H1 (cell line): Measurements from ENCODE around the gene BABAM2. TPM values are rescaled to one million over a fixed set of nuclear protein-coding genes. Genes with fewer than 3 reads are reported as not detected.

Experiments
- CTCF ChIA-PET: fragments of 300-600 bp; sonication (Branson Sonifier 250); formaldehyde crosslinking; loops from one replicate; lab custom pipeline; 2021; ENCODE audit not compliant: partially characterized antibody; lab: Charles Lee
- POLR2A ChIA-PET: fragments of 300-600 bp; sonication (Branson Sonifier 250); formaldehyde crosslinking; loops from one replicate; lab custom pipeline; 2021; ENCODE audit warnings: inconsistent platforms; ENCODE audit not compliant: partially characterized antibody; lab: Charles Lee
- DNase-seq, 2 experiments: peaks; one replicate each; pipeline versions ENCODE4 v3.0.0 to v3.0.0-alpha.2; 2010 to 2022; ENCODE audit warnings: low spot score in 2 of 2, low read depth in 1 of 2, mixed read lengths in 1 of 2
- FAIRE-seq: peaks from 2 replicates; lab custom pipeline; 2011; peaks lifted over from hg19 to GRCh38; lab: Jason Lieb, UNC
- H2AFZ ChIP-seq: 2 replicates; pipeline ENCODE4 v1.8.1; 2012; ENCODE audit warnings: low read length, inconsistent platforms
- H2AK5ac ChIP-seq: 2 replicates; pipeline ENCODE4 v1.6.1; 2013; ENCODE audit warnings: low read depth, low read length
- H2BK120ac ChIP-seq: replicated peaks from 2 replicates; pipeline ENCODE3; 2013; ENCODE audit warnings: low read depth, low read length, inconsistent platforms
- H2BK12ac ChIP-seq: 2 replicates; pipeline ENCODE4 v1.6.1; 2013; ENCODE audit warnings: low read depth, low read length
- H2BK15ac ChIP-seq: 2 replicates; pipeline ENCODE4 v1.6.1; 2013; ENCODE audit warnings: low read length
- H2BK20ac ChIP-seq: 2 replicates; pipeline ENCODE4 v1.6.1; 2013; ENCODE audit warnings: low read length
- H2BK5ac ChIP-seq: 2 replicates; pipeline ENCODE4 v1.6.1; 2013; ENCODE audit warnings: low read depth, low read length
- H3K14ac ChIP-seq: 2 replicates; pipeline ENCODE4 v1.6.1; 2013; ENCODE audit warnings: inconsistent platforms; ENCODE audit not compliant: insufficient read length
- H3K18ac ChIP-seq: 2 replicates; pipeline ENCODE4 v1.6.1; 2013; ENCODE audit warnings: low read length; ENCODE audit errors: extremely low read depth
- H3K23ac ChIP-seq: 2 replicates; pipeline ENCODE4 v1.6.1; 2013; ENCODE audit warnings: inconsistent platforms; ENCODE audit not compliant: insufficient read length
- H3K23me2 ChIP-seq: 2 replicates; pipeline ENCODE4 v1.6.1; 2013; ENCODE audit warnings: low read depth, low read length
- H3K27ac ChIP-seq: 2 replicates; pipeline ENCODE4 v1.6.1; 2011; ENCODE audit warnings: low read depth, low read length, inconsistent platforms
- H3K27me3 ChIP-seq, 4 experiments: replicated peaks in 1 of 4; 1 replicate in 1 of 4; 2 replicates in 3 of 4; pipeline versions ENCODE4 v1.6.1 to v1.8.1; 2011 to 2013; ENCODE audit warnings: low read length in 3 of 4, mild to moderate bottlenecking in 3 of 4, inconsistent platforms in 2 of 4, mixed read lengths in 2 of 4, moderate library complexity in 1 of 4; ENCODE audit not compliant: control insufficient read depth in 3 of 4, insufficient read depth in 3 of 4; ENCODE audit errors: extremely low read depth in 1 of 4
- H3K36me3 ChIP-seq, 4 experiments: 2 replicates each; pipeline versions ENCODE4 v1.6.1 to v1.8.1; 2011 to 2013; ENCODE audit warnings: mild to moderate bottlenecking in 4 of 4, low read length in 3 of 4, moderate library complexity in 2 of 4, control low read depth in 1 of 4, inconsistent platforms in 1 of 4; ENCODE audit not compliant: insufficient read depth in 4 of 4, control insufficient read depth in 2 of 4
- H3K4ac ChIP-seq: replicated peaks from 2 replicates; pipeline ENCODE3; 2013; ENCODE audit warnings: low read length, low read depth, mixed read lengths, inconsistent platforms; ENCODE audit not compliant: insufficient read length
- H3K4me1 ChIP-seq, 4 experiments: replicated peaks in 1 of 4; 1 replicate in 1 of 4; 2 replicates in 3 of 4; pipeline versions ENCODE4 v1.6.1 to v1.8.1; 2011 to 2013; ENCODE audit warnings: low read length in 3 of 4, inconsistent platforms in 2 of 4, mixed read lengths in 1 of 4; ENCODE audit not compliant: insufficient read depth in 4 of 4, control insufficient read depth in 3 of 4
- H3K4me2 ChIP-seq, 2 experiments: 2 replicates each; pipeline versions ENCODE4 v1.6.1 to v1.8.1; 2011 to 2013; ENCODE audit warnings: low read depth in 2 of 2, low read length in 2 of 2, control low read depth in 1 of 2, inconsistent platforms in 1 of 2, mild to moderate bottlenecking in 1 of 2; ENCODE audit not compliant: insufficient read depth in 1 of 2
- H3K4me3 ChIP-seq, 4 experiments: fragments of 200-600, 300-600 bp in 1 of 4; sonication (generic), shearing (Covaris generic), sonication (Bioruptor Twin) in 1 of 4; 2 replicates each; pipeline versions ENCODE4 v1.5.1 to v1.8.1; 2011 to 2016; ENCODE audit warnings: low read length in 4 of 4, low read depth in 3 of 4, control low read depth in 2 of 4, inconsistent platforms in 2 of 4, mild to moderate bottlenecking in 2 of 4, mixed read lengths in 1 of 4, moderate library complexity in 1 of 4; ENCODE audit not compliant: insufficient read depth in 2 of 4; ENCODE audit errors: extremely low read depth in 1 of 4
- H3K56ac ChIP-seq: replicated peaks from 2 replicates; pipeline ENCODE3; 2013; ENCODE audit warnings: low read depth, mild to moderate bottlenecking, mixed read lengths, low read length, inconsistent platforms; ENCODE audit not compliant: insufficient read length
- H3K79me1 ChIP-seq: 2 replicates; pipeline ENCODE4 v1.6.1; 2013; ENCODE audit warnings: low read depth, low read length, control low read depth
- H3K79me2 ChIP-seq, 2 experiments: 2 replicates each; pipeline versions ENCODE4 v1.6.1 to v1.8.1; 2012 to 2013; ENCODE audit warnings: low read length in 2 of 2, mild to moderate bottlenecking in 2 of 2, inconsistent platforms in 1 of 2; ENCODE audit not compliant: insufficient read depth in 2 of 2, control insufficient read depth in 1 of 2
- H3K9ac ChIP-seq, 4 experiments: replicated peaks in 1 of 4; 1 replicate in 1 of 4; 2 replicates in 3 of 4; pipeline versions ENCODE4 v1.6.1 to v1.8.1; 2011 to 2013; ENCODE audit warnings: low read depth in 3 of 4, low read length in 3 of 4, control low read depth in 2 of 4, mild to moderate bottlenecking in 2 of 4, moderate library complexity in 2 of 4, inconsistent platforms in 1 of 4; ENCODE audit errors: extremely low read depth in 1 of 4
- H3K9me3 ChIP-seq, 2 experiments: 2 replicates each; pipeline versions ENCODE4 v1.6.1 to v1.8.1; 2012 to 2013; ENCODE audit warnings: mild to moderate bottlenecking in 2 of 2, moderate library complexity in 2 of 2, control low read depth in 1 of 2, inconsistent platforms in 1 of 2, low read depth in 1 of 2, low read length in 1 of 2, mixed read lengths in 1 of 2; ENCODE audit not compliant: insufficient read depth in 2 of 2
- H4K20me1 ChIP-seq, 2 experiments: replicated peaks in 1 of 2; 2 replicates each; pipeline versions ENCODE3 to v1.8.1; 2011 to 2013; ENCODE audit warnings: inconsistent platforms in 2 of 2, low read length in 2 of 2, mild to moderate bottlenecking in 1 of 2; ENCODE audit not compliant: insufficient read depth in 2 of 2, control insufficient read depth in 1 of 2
- H4K5ac ChIP-seq: 2 replicates; pipeline ENCODE4 v1.6.1; 2013; ENCODE audit warnings: low read length, low read depth, mixed read lengths, inconsistent platforms; ENCODE audit not compliant: insufficient read length
- H4K8ac ChIP-seq: 2 replicates; pipeline ENCODE4 v1.8.0; 2013; ENCODE audit warnings: mild to moderate bottlenecking, moderate library complexity, low read length, inconsistent platforms; ENCODE audit not compliant: insufficient read depth; ENCODE audit errors: extremely low read depth
- H4K91ac ChIP-seq: replicated peaks from 2 replicates; pipeline ENCODE3; 2013; ENCODE audit warnings: low read length, mixed read lengths, inconsistent platforms; ENCODE audit not compliant: insufficient read length
- SAP30 ChIP-seq: fragments of 300-600 bp; sonication (generic); IDR thresholded peaks from 2 replicates; pipeline ENCODE4 v1.7.1; 2012; ENCODE audit warnings: low read length, moderate library complexity, mild to moderate bottlenecking, inconsistent platforms; ENCODE audit not compliant: insufficient read depth, insufficient replicate concordance
- WGBS, 2 experiments: shearing (Covaris generic) in 1 of 2; methylation state at CpG; one replicate each; pipeline versions ENCODE4 v1.1.6 to v1.1.7; 2013 to 2015; ENCODE audit warnings: low lambda C conversion rate in 2 of 2, mixed read lengths in 2 of 2, inconsistent platforms in 1 of 2, low coverage in 1 of 2, missing lambda C conversion rate in 1 of 2; ENCODE audit not compliant: insufficient replicate concordance in 2 of 2, insufficient coverage in 1 of 2, insufficient read length in 1 of 2; ENCODE audit errors: extremely low coverage in 1 of 2, missing lambda C conversion rate in 1 of 2; 5-methylcytosine and 5-hydroxymethylcytosine counted together
- polyA plus RNA-seq, 7 experiments: library from polyadenylated mRNA; depleted of rRNA in 3 of 7; stranded (reverse) in 5 of 7; unstranded in 2 of 7; fragments of >200 nt in 5 of 7; fragments of 200-250 nt in 2 of 7; gene quantifications; 1 replicate in 5 of 7; 2 replicates in 1 of 7; 4 replicates in 1 of 7; pipeline versions ENCODE4 v1.2.1 to v1.2.3, GENCODE V29; 2011 to 2013; ENCODE audit warnings: missing spikeins in 2 of 7, mixed read lengths in 2 of 7
- total RNA-seq: library from RNA; stranded (reverse); fragmentation: NEBNext Ultra II Directional; extraction: Animal tissue kit (Norgen Biotek cat#: 25700); gene quantifications from 2 replicates; pipeline ENCODE4 v1.2.1, GENCODE V29; 2021

The BABAM2 gene
- total and polyA plus RNA-seq, 2 of the 8 experiments (the other 6 are each of a cell fraction or from before 2014, with no cell fraction given) = 15.8 to 20.9 TPM

GRCh38 chr2:28185891-28186290, 295.4 kb downstream of the BABAM2 start:
- Histone ChIP-seq H3K4me2 (no peak overlapping the region), H2BK12ac (no peak overlapping the region), H3K9ac (no peak overlapping the region), H3K23ac (no peak overlapping the region), H3K4me3 (no peak overlapping the region)
- FAIRE-seq = no peak
- CTCF ChIA-PET = interaction anchor here (0.6 kb wide), 1 partner anchor 39 kb away, joined by 3 read pairs; no protein-coding TSS in a partner anchor
- no peak for TF ChIP-seq SAP30
- TF ChIP-seq, all 59 proteins: peak for 0
- Histone ChIP-seq H2AK5ac (no peak overlapping the region), H3K79me2 (no peaks in the 10 kb centered on the region), H2BK20ac (no peak overlapping the region), H3K79me1 (no peaks in the 10 kb centered on the region), H3K18ac (no peak overlapping the region), H2BK15ac (no peak overlapping the region), H3K36me3 (no peaks in the 10 kb centered on the region), H3K27ac (no peak overlapping the region), H2AFZ (no peak overlapping the region), H4K91ac (no peak overlapping the region), H2BK120ac (no peak overlapping the region), H3K56ac (no peak overlapping the region), H4K5ac (no peak overlapping the region), H4K20me1 (no peaks in the 10 kb centered on the region), H3K9me3 (no peaks in the 10 kb centered on the region), H4K8ac (no peak overlapping the region), H3K23me2 (no peaks in the 10 kb centered on the region; the same call in 1 of the 2 replicates), H3K4ac (no peak overlapping the region), H3K14ac (no peak overlapping the region), H3K4me1 (no peaks in the 10 kb centered on the region), H3K27me3 (no peaks in the 10 kb centered on the region), H2BK5ac (no peak overlapping the region)
- WGBS, 2 experiments = 95% methylated on average over 2 of the region's 2 CpGs; no CpG with 5 or more reads in 1 of the 2 experiments
- no peak for DNase-seq
- POLR2A ChIA-PET = no interaction called here
